Ishikawa (cell line): ENCODE measurements around the gene TBC1D2B.

Experiments used
- CEBPB ChIP-seq: IDR thresholded peaks from 2 replicates; pipeline ENCODE4 v1.6.1; 2012
- CREB1 ChIP-seq: IDR thresholded peaks from 2 replicates; pipeline ENCODE4 v1.6.1; 2012; ENCODE audit warnings: low read depth
- EGR1 ChIP-seq: IDR thresholded peaks from 2 replicates; pipeline ENCODE4 v1.6.1; 2012
- REST ChIP-seq: IDR thresholded peaks from 2 replicates; pipeline ENCODE4 v1.6.1; 2012; ENCODE audit warnings: low read depth, mild to moderate bottlenecking
- TCF12 ChIP-seq: IDR thresholded peaks from 2 replicates; pipeline ENCODE4 v1.6.1; 2012; ENCODE audit warnings: low read depth
- YY1 ChIP-seq: IDR thresholded peaks from 2 replicates; pipeline ENCODE4 v1.6.1; 2012; ENCODE audit warnings: low read depth

GRCh38 chr15:77975332-77976094, 102.0 kb downstream of the TBC1D2B start:
- TF ChIP-seq EGR1 (no peak), REST (no peak), YY1 (no peak), CEBPB (no peak), CREB1 (no peak), TCF12 (no peak)
